ENCODE data around the gene BRMS1.

BRMS1 gene

GRCh38 chr11:66288671-66289547 lies 56.0 kb downstream of the BRMS1 start, which contains the start of gene YIF1A:
TSS of gene YIF1A (minus strand) at chr11:66289143. CDS start at chr11:66288985, 158 bp downstream.
- Histone ChIP-seq H3K27me3 (replicated peaks; ENCODE audit: control insufficient read depth, insufficient read depth, low read length) (peaks cover 1% of the 10 kb centered on the region), H3K4me3 (replicated peaks; ENCODE audit: low read depth, low read length) (peak within 1 kb of the TSS; percentile 71), H3K36me3 (ENCODE audit: control insufficient read depth, insufficient read depth, low read length) (peaks cover 12% of the 10 kb centered on the region)
- peak; percentile 9 for TF ChIP-seq CTCF (IDR thresholded peaks at IDR 0.05; ENCODE audit: insufficient read depth, low read length, poor library complexity, severe bottlenecking)
- peak; percentile 98 for DNase-seq (ENCODE audit: extremely low read depth, insufficient read length)

- peaks cover 12% of the 10 kb centered on the region for H3K36me3 ChIP-seq (ENCODE audit: control insufficient read depth, insufficient read depth, low read length)
- DNase-seq (ENCODE audit: extremely low read depth, insufficient read length), result no peak
- peaks cover under 1% of the 10 kb centered on the region for H3K27me3 ChIP-seq (replicated peaks; ENCODE audit: control insufficient read depth, insufficient read depth, low read length)
- no peak for TF ChIP-seq CTCF (IDR thresholded peaks at IDR 0.05; ENCODE audit: insufficient read depth, low read length, poor library complexity, severe bottlenecking)
- peak overlapping the region; percentile 71 for H3K4me3 ChIP-seq (replicated peaks; ENCODE audit: low read depth, low read length)
Observed at GRCh38 chr11:66287889-66288670, 56.8 kb downstream of the BRMS1 start.
